ENCODE data around the gene RHOG.
"Not testable (repeated sequence)": the region's sequence is repeated elsewhere in the genome, so short reads cannot be mapped to it uniquely, and the experiment has no call there.

The RHOG gene

GRCh38 chr11:3832816-3833215 is 7.9 kb downstream of the RHOG start:
- DNase-seq: no peak

- no peak for DNase-seq
These were observed 9.2 kb downstream of the RHOG start for GRCh38 chr11:3831378-3832239.

- DNase-seq: no peak
These were observed 10.0 kb downstream of the RHOG start for GRCh38 chr11:3830730-3831129.

- no peak for DNase-seq
These were observed 10.7 kb downstream of the RHOG start for GRCh38 chr11:3830088-3830487.

GRCh38 chr11:3827434-3828186 is 13.1 kb downstream of the RHOG start:
- DNase-seq: no peak

- DNase-seq: no peak
These were observed 14.0 kb downstream of the RHOG start for GRCh38 chr11:3826721-3827120.

- DNase-seq: no peak
These were observed 15.1 kb downstream of the RHOG start for GRCh38 chr11:3825473-3826154.

- peak; percentile 61 for DNase-seq
These were observed 15.9 kb downstream of the RHOG start for GRCh38 chr11:3824714-3825472.

GRCh38 chr11:3823762-3824506 is 16.8 kb downstream of the RHOG start:
- no peak for DNase-seq

- peak; percentile 82 for DNase-seq
These were observed 17.5 kb downstream of the RHOG start for GRCh38 chr11:3823303-3823702.

GRCh38 chr11:3822312-3822711 is 18.4 kb downstream of the RHOG start:
- DNase-seq: no peak

GRCh38 chr11:3820971-3821370 is 19.8 kb downstream of the RHOG start:
- no peak for DNase-seq

- DNase-seq: no peak
These were observed 23.5 kb downstream of the RHOG start for GRCh38 chr11:3817181-3817800.

- no peak for DNase-seq
These were observed 24.1 kb downstream of the RHOG start for GRCh38 chr11:3816673-3817072.

GRCh38 chr11:3815845-3816244 is 24.9 kb downstream of the RHOG start:
- DNase-seq: no peak

- not testable (repeated sequence) for DNase-seq
These were observed 25.9 kb downstream of the RHOG start for GRCh38 chr11:3814832-3815231.

GRCh38 chr11:3810951-3811350 is 29.8 kb downstream of the RHOG start:
- DNase-seq: no peak

- no peak for DNase-seq
These were observed 30.3 kb downstream of the RHOG start for GRCh38 chr11:3810446-3810845.

- no peak for DNase-seq
These were observed 31.2 kb downstream of the RHOG start for GRCh38 chr11:3809624-3809928.

- DNase-seq: peak; percentile 50
These were observed 31.7 kb downstream of the RHOG start for GRCh38 chr11:3808861-3809623.

All from EL (cell line).